Body of pancreas (tissue), 4 donors: Measurements from ENCODE around the gene TBC1D10B. TPM values are rescaled to one million over a fixed set of nuclear protein-coding genes. Genes with fewer than 3 reads are reported as not detected.

Source experiments
- ATAC-seq: fragments of 150-250 bp; one replicate; pipeline ENCODE4 v1.9.1; 2016
- DNase-seq, 4 donors: peaks; one replicate each; pipeline ENCODE4 v3.0.0-alpha.2; 2019
- H3K27ac ChIP-seq, 4 donors: fragments of 200-600 bp; sonication (generic); 1 replicate in 3 of 4; 2 replicates in 1 of 4; pipeline versions ENCODE4 v1.5.1 to v1.6.1; 2016 to 2019; ENCODE audit warnings: mild to moderate bottlenecking in 1 of 4, mixed read lengths in 1 of 4, moderate library complexity in 1 of 4
- H3K27me3 ChIP-seq, 2 donors: fragments of 200-600 bp; sonication (generic); one replicate each; pipeline ENCODE4 v1.6.0; 2016; ENCODE audit warnings: mild to moderate bottlenecking in 1 of 2
- H3K36me3 ChIP-seq, 2 donors: fragments of 200-600 bp; sonication (generic); replicated peaks in 1 of 2; 2 replicates each; pipeline ENCODE4 v1.5.1; 2016; ENCODE audit warnings: low read depth in 2 of 2; ENCODE audit not compliant: insufficient read depth in 1 of 2
- H3K4me1 ChIP-seq: fragments of 200-600 bp; sonication (generic); one replicate; pipeline ENCODE4 v1.6.0; 2016
- H3K4me3 ChIP-seq, 2 donors: fragments of 200-600 bp; sonication (generic); 1 replicate in 1 of 2; 2 replicates in 1 of 2; pipeline ENCODE4 v1.5.1; 2016 to 2019
- H3K9me3 ChIP-seq, 3 donors: fragments of 200-600 bp; sonication (generic); 1 replicate in 2 of 3; 2 replicates in 1 of 3; pipeline ENCODE4 v1.5.1; 2016
- POLR2A ChIP-seq, 3 donors: fragments of 450-650 bp; IDR thresholded peaks; one replicate each; pipeline ENCODE4 v1.6.1; 2016; ENCODE audit warnings: antibody characterized with exemption in 3 of 3, mild to moderate bottlenecking in 2 of 3
- WGBS, 2 donors: methylation state at CpG; one replicate each; pipeline ENCODE4 v1.1.5; 2017; 5-methylcytosine and 5-hydroxymethylcytosine counted together
- intact Hi-C: fragments of 100-400 bp; cut with DNase I; formaldehyde crosslinking; loops from one replicate; pipeline ENCODE4 v1.15.1; 2023
- total RNA-seq, 2 donors: library from RNA; depleted of rRNA; stranded (reverse); fragments of >200 nt; gene quantifications; one replicate each; pipeline ENCODE4 v1.1.0, GENCODE V29; 2016
- TF ChIP-seq, protein P1 (sequence below), 7 experiments: fragments of 450-650 bp in 4 of 7; fragments of 200-600 bp in 3 of 7; sonication (generic) in 3 of 7; IDR thresholded peaks; one replicate each; pipeline ENCODE4 v1.5.1; 2016 to 2019; ENCODE audit warnings: antibody characterized with exemption in 7 of 7

The TBC1D10B gene
- total RNA-seq, 2 donors from 2014 or later, result 17.9 to 22.1 TPM

- Histone ChIP-seq H3K4me1 (peaks cover 14% of the 10 kb centered on the region), H3K4me3 (no peak overlapping the region), H3K36me3 (no peaks in the 10 kb centered on the region), H3K9me3 (no peaks in the 10 kb centered on the region), H3K27me3 (no peaks in the 10 kb centered on the region), H3K27ac (no peak overlapping the region)
- DNase-seq, result no peak
- 89 to 90% methylated on average over 4 of the region's 4 CpGs for WGBS, 2 donors
- TF ChIP-seq, protein P1, sequence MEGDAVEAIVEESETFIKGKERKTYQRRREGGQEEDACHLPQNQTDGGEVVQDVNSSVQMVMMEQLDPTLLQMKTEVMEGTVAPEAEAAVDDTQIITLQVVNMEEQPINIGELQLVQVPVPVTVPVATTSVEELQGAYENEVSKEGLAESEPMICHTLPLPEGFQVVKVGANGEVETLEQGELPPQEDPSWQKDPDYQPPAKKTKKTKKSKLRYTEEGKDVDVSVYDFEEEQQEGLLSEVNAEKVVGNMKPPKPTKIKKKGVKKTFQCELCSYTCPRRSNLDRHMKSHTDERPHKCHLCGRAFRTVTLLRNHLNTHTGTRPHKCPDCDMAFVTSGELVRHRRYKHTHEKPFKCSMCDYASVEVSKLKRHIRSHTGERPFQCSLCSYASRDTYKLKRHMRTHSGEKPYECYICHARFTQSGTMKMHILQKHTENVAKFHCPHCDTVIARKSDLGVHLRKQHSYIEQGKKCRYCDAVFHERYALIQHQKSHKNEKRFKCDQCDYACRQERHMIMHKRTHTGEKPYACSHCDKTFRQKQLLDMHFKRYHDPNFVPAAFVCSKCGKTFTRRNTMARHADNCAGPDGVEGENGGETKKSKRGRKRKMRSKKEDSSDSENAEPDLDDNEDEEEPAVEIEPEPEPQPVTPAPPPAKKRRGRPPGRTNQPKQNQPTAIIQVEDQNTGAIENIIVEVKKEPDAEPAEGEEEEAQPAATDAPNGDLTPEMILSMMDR (IDR thresholded peaks at IDR 0.05), result no peak
- no peak for TF ChIP-seq POLR2A (IDR thresholded peaks at IDR 0.05)
- no peak for ATAC-seq
- intact Hi-C loops, result no loop called here
Observed at GRCh38 chr16:30380072-30380802, 9.9 kb upstream of the TBC1D10B start.

DNA sequence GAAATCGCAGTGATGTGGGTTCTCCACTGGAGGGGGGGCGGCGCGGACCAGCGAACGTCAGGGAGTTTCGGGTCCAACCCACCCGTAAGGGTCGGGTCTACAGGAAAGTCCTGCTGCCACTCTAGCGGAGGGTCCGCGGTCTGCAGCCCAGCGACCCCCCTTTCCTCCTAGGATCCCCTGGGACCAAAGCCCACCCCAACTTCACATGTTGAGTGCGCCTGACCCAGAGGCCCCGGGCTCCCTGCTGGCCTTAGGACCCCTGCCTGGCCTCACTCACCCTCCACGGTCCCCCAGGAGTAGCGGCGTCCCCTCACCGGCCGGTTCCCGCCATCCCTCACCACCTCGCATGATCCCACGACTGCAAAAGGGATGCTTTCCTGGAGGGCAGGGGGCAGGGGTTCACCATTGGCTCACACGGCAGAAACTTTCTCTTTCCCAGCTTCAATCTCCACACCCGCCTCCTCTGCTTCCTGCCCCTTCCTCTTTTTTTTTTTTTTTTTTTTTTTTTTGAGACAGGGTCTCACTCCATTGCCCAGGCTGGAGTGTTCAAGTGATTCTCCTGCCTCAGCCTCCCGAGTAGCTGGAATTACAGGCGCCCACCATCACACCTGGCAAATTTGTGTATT lies 9.0 kb upstream of the TBC1D10B start:
- WGBS, 2 donors, result 25 to 74% methylated on average over 12 to 26 of the region's 27 CpGs
- intact Hi-C loops, result no loop called here
- peak overlapping the region in 1 of 2 donors; percentile 18 for H3K4me3 ChIP-seq

GRCh38 chr16:30378236-30379157 lies 8.2 kb upstream of the TBC1D10B start:
- peak; percentile 99 for DNase-seq
- peak overlapping the region; percentile 90 to 100 (median 96) for H3K27ac ChIP-seq
- intact Hi-C loops, result no loop called here
- 0% methylated on average over 24 to 66 of the region's 67 CpGs for WGBS, 2 donors
- H3K4me3 ChIP-seq, result peak overlapping the region; percentile 19 to 23
- TF ChIP-seq POLR2A (IDR thresholded peaks at IDR 0.05), result peak; percentile 30 to 62 (median 61)
- TF ChIP-seq, protein P1 (IDR thresholded peaks at IDR 0.05), result peak in 4 of 7 experiments; percentile 9 to 36 (median 30)
- peaks cover 23% of the 10 kb centered on the region for H3K4me1 ChIP-seq
- peak; percentile 93 for ATAC-seq
- H3K9me3 ChIP-seq, result no peaks in the 10 kb centered on the region
- H3K36me3 ChIP-seq, result no peaks in the 10 kb centered on the region
- H3K27me3 ChIP-seq, result no peaks in the 10 kb centered on the region

More for the DNA sequence above, 9.0 kb upstream of the TBC1D10B start:
- DNase-seq (no peak), ATAC-seq (no peak)
- peaks cover 15% of the 10 kb centered on the region for H3K4me1 ChIP-seq
- no peak for TF ChIP-seq POLR2A (IDR thresholded peaks at IDR 0.05)
- TF ChIP-seq, protein P1 (IDR thresholded peaks at IDR 0.05), result no peak
- no peaks in the 10 kb centered on the region for H3K36me3 ChIP-seq
- H3K27ac ChIP-seq, result peak overlapping the region; percentile 90 to 100 (median 96)
- H3K9me3 ChIP-seq, result no peaks in the 10 kb centered on the region
- H3K27me3 ChIP-seq, result no peaks in the 10 kb centered on the region

DNA sequence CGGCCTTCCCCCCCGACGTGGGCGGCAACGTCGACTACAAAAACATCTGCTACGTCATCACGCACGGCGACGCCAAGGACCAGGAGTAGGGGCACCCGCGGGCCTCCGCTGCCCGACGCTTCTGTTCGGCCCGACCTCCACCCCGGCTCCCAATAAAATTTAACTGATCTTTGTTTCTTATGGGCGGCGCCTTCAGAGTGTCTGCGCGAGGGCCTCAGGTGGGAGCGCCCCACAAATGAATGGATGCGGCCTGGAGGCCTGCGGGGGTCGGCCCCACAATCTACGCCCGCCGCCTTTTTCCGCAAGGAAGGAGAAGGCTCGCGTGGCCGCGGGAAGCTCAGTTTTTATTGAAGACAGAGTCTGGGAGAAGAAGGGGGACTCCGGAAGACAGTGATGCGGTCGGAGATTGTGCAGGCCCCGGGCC lies 7.5 kb upstream of the TBC1D10B start:
- peak overlapping the region; percentile 15 to 19 for H3K4me3 ChIP-seq
- ATAC-seq (peak; percentile 49), DNase-seq (peak; percentile 83 to 91 (median 86))
- intact Hi-C loops, result no loop called here
- peak overlapping the region; percentile 90 to 100 (median 96) for H3K27ac ChIP-seq
- H3K36me3 ChIP-seq, result no peaks in the 10 kb centered on the region
- H3K27me3 ChIP-seq, result no peaks in the 10 kb centered on the region
- 0 to 5% methylated on average over 2 to 39 of the region's 39 CpGs for WGBS, 2 donors
- no peaks in the 10 kb centered on the region for H3K9me3 ChIP-seq
- H3K4me1 ChIP-seq, result peaks cover 30% of the 10 kb centered on the region
- peak; percentile 6 to 80 (median 66) for TF ChIP-seq POLR2A (IDR thresholded peaks at IDR 0.05)
- TF ChIP-seq, protein P1 (IDR thresholded peaks at IDR 0.05), result no peak
